Astrocyte (in vitro differentiated cells and primary cell): Measurements from ENCODE around the gene HSD17B14.

Source experiments
- EZH2 ChIP-seq: IDR thresholded peaks from 2 replicates; pipeline ENCODE4 v1.6.1; 2012; ENCODE audit warnings: mild to moderate bottlenecking, low read length, inconsistent platforms; ENCODE audit not compliant: insufficient read depth
- TF ChIP-seq, protein P1 (sequence below): IDR thresholded peaks from 2 replicates; pipeline ENCODE4 v1.5.1; 2011; ENCODE audit warnings: low read depth, mild to moderate bottlenecking, inconsistent platforms, low read length, moderate library complexity; ENCODE audit not compliant: insufficient read depth

GRCh38 chr19:48815870-48816501 is 20.3 kb downstream of the HSD17B14 start:
- TF ChIP-seq, protein P1, sequence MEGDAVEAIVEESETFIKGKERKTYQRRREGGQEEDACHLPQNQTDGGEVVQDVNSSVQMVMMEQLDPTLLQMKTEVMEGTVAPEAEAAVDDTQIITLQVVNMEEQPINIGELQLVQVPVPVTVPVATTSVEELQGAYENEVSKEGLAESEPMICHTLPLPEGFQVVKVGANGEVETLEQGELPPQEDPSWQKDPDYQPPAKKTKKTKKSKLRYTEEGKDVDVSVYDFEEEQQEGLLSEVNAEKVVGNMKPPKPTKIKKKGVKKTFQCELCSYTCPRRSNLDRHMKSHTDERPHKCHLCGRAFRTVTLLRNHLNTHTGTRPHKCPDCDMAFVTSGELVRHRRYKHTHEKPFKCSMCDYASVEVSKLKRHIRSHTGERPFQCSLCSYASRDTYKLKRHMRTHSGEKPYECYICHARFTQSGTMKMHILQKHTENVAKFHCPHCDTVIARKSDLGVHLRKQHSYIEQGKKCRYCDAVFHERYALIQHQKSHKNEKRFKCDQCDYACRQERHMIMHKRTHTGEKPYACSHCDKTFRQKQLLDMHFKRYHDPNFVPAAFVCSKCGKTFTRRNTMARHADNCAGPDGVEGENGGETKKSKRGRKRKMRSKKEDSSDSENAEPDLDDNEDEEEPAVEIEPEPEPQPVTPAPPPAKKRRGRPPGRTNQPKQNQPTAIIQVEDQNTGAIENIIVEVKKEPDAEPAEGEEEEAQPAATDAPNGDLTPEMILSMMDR = no peak
- TF ChIP-seq EZH2 = no peak
